T-helper 1 cell treated with Interleukin-12 subunit alpha and Interleukin-12 subunit beta and Interleukin-4 antibody, amounts not matched to agents 30 μg/mL and 1 μg/mL, for 36 hours (primary cell): ENCODE measurements around the gene BEST1.
A peak's percentile ranks its signal among the peaks of the same experiment; 100 is the strongest.

Experiments
- H3K27ac Mint-ChIP-seq: one replicate; pipeline ENCODE4 v1.8.0; 2021; ENCODE audit warnings: mild to moderate bottlenecking, mixed read lengths
- H3K27me3 Mint-ChIP-seq: one replicate; pipeline ENCODE4 v1.8.0; 2021; ENCODE audit warnings: low read depth, mixed read lengths
- H3K36me3 Mint-ChIP-seq: one replicate; pipeline ENCODE4 v1.8.0; 2021; ENCODE audit warnings: low read depth, mixed read lengths
- H3K4me1 Mint-ChIP-seq: one replicate; pipeline ENCODE4 v1.8.0; 2021; ENCODE audit warnings: low read depth, mixed read lengths
- H3K4me3 Mint-ChIP-seq: one replicate; pipeline ENCODE4 v1.8.0; 2021; ENCODE audit warnings: mild to moderate bottlenecking, moderate library complexity, mixed read lengths
- H3K9me3 Mint-ChIP-seq: one replicate; pipeline ENCODE4 v1.8.0; 2021; ENCODE audit warnings: mixed read lengths

The BEST1 gene

DNA sequence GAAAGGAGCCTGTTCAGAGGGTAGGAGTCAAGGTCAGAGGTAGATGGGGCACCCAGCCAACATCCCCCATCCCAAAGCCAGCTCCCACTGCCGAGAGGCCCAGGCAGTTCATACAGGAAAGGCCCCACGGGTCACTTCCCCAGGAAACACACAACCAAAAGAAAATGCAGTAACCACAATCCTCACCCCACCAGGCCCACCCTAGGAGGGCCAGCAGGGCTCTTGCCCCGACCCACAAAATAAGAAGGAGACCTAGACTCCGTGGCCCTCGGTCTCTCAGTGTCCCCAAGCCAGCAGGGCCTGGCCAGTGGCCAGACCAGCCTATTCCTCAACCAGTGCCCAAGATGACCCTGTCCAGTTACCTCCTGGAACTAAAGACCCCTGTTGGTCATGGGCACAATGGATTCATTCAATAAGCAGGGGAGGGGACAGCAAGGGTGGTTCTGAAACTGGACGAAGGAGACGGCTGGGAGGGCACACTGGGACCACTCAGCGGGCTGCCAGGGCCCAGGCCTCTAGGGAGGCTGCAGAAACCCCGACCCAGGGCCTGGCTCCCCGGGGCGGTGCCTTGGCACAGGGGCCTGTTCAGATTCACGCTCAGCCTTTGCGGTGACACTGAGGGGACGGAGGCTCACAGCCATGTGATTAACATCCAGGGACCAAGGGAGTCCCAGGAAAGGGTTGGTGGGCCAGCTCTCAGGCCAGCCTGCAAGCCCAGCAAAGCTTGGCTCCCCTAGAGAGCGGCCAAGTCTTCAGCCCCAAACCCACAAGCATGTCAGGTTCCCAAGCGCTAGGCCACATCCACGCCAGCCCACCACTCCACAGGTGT is 38.2 kb upstream of the BEST1 start:
- Mint-ChIP-seq H3K27ac (no peak overlapping the region), H3K9me3 (no peaks in the 10 kb centered on the region), H3K27me3 (peaks cover 27% of the 10 kb centered on the region), H3K4me1 (peaks cover 2% of the 10 kb centered on the region), H3K4me3 (no peak overlapping the region), H3K36me3 (no peaks in the 10 kb centered on the region)

- peaks cover 2% of the 10 kb centered on the region for H3K4me1 Mint-ChIP-seq
- H3K27ac Mint-ChIP-seq = no peak overlapping the region
- no peaks in the 10 kb centered on the region for H3K9me3 Mint-ChIP-seq
- no peak overlapping the region for H3K4me3 Mint-ChIP-seq
- peaks cover 28% of the 10 kb centered on the region for H3K27me3 Mint-ChIP-seq
- no peaks in the 10 kb centered on the region for H3K36me3 Mint-ChIP-seq
These were observed 37.6 kb upstream of the BEST1 start for GRCh38 chr11:61912530-61912898.

DNA sequence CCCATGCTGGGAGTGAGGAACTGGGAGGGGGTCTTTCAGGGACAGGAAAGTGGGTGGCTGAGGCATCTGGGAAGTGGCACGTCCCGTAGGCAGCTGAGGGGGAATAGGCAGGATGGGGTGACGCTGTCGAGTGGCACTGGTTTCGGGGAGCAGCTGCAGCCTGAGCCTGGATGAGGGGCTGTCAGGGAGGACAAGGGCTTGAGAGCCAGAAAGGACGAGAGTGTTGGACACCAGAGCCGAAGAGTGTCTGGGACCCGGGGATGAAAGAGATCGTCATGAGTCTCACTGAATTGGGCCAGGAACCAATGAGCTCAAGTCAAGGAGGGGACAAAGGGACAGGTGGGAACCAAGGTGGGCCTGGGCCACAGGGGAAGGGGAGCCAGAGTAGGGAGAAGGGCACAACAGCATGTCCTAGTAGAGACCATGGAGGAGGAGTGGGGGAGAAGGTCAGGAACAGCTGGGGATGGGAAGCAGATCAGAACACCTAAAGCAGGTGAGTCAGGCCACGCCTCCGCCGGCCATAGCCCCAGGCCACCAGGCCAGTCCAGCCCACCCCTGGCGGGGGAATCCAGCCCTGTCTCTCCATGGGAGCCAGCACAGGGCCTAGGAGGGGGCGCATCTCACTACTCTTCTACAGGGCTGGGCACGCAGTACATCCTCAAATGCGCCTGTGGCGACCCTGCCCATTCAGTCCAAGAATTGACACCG is 37.0 kb upstream of the BEST1 start:
- no peak overlapping the region for H3K27ac Mint-ChIP-seq
- no peak overlapping the region for H3K4me3 Mint-ChIP-seq
- H3K27me3 Mint-ChIP-seq = peaks cover 34% of the 10 kb centered on the region
- H3K9me3 Mint-ChIP-seq = no peaks in the 10 kb centered on the region
- H3K36me3 Mint-ChIP-seq = peaks cover 3% of the 10 kb centered on the region
- H3K4me1 Mint-ChIP-seq = peaks cover 8% of the 10 kb centered on the region

- Mint-ChIP-seq H3K4me3 (no peak overlapping the region), H3K27ac (no peak overlapping the region), H3K9me3 (no peaks in the 10 kb centered on the region), H3K27me3 (peaks cover 41% of the 10 kb centered on the region), H3K36me3 (peaks cover 5% of the 10 kb centered on the region), H3K4me1 (peaks cover 11% of the 10 kb centered on the region)
These were observed 36.3 kb upstream of the BEST1 start for GRCh38 chr11:61913699-61914395.

- H3K27ac Mint-ChIP-seq = no peak overlapping the region
- peaks cover 49% of the 10 kb centered on the region for H3K27me3 Mint-ChIP-seq
- H3K4me1 Mint-ChIP-seq = peaks cover 11% of the 10 kb centered on the region
- no peaks in the 10 kb centered on the region for H3K9me3 Mint-ChIP-seq
- H3K36me3 Mint-ChIP-seq = peaks cover 5% of the 10 kb centered on the region
- H3K4me3 Mint-ChIP-seq = no peak overlapping the region
These were observed 35.5 kb upstream of the BEST1 start for GRCh38 chr11:61914471-61915171.

- Mint-ChIP-seq H3K36me3 (peaks cover 5% of the 10 kb centered on the region), H3K9me3 (no peaks in the 10 kb centered on the region), H3K4me3 (peak overlapping the region; percentile 57), H3K4me1 (peaks cover 11% of the 10 kb centered on the region), H3K27me3 (peaks cover 57% of the 10 kb centered on the region), H3K27ac (no peak overlapping the region)
These were observed 33.3 kb upstream of the BEST1 start for GRCh38 chr11:61916737-61917333.

DNA sequence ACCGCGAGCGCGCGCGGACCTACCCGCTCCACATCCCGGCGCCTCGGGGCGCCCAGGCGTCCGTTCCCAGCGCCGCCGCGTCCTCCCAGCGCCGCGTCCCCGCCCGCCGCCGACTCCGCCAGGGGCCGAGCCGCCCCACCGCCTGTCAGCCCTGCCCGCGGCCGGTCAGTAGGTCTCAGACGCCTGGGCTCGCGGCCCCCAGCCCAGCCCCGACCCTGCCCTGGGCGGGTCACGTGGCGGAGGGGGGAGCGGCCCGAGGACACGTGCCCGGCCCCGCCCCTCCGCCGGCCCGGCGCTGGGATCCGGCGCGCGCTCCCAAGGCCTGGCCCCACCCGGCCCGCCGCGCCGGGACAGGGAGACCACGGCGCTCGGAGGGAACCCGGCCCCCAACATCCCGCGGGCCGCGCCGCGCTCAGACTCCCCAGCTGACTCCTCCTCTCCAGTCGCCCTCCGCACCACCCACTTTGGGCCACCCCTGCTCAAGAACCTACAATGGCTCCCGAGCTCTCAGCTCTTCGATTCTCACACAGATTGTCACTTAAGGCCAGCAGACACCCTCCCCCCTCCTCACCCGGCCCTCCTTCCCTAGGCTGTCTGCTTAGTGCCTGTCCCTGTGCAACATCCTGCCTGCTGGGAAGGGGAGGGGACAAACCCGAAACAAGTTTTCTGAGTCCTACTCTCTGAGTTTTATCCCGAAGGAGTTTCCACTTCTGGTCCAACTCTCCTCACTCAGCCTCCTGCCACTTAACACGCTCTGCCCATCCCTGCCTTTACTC is 32.6 kb upstream of the BEST1 start, which contains the start of gene RAB3IL1:
Gene RAB3IL1 (minus strand): TSS at position 233 of the 776 bp plus-strand sequence. CDS start 199 bp downstream, at position 34.
- Mint-ChIP-seq H3K36me3 (peaks cover 5% of the 10 kb centered on the region), H3K4me1 (peaks cover 9% of the 10 kb centered on the region), H3K27me3 (peaks cover 57% of the 10 kb centered on the region), H3K4me3 (peak within 1 kb of the TSS; percentile 85), H3K27ac (no peak within 1 kb of the TSS), H3K9me3 (no peaks in the 10 kb centered on the region)

DNA sequence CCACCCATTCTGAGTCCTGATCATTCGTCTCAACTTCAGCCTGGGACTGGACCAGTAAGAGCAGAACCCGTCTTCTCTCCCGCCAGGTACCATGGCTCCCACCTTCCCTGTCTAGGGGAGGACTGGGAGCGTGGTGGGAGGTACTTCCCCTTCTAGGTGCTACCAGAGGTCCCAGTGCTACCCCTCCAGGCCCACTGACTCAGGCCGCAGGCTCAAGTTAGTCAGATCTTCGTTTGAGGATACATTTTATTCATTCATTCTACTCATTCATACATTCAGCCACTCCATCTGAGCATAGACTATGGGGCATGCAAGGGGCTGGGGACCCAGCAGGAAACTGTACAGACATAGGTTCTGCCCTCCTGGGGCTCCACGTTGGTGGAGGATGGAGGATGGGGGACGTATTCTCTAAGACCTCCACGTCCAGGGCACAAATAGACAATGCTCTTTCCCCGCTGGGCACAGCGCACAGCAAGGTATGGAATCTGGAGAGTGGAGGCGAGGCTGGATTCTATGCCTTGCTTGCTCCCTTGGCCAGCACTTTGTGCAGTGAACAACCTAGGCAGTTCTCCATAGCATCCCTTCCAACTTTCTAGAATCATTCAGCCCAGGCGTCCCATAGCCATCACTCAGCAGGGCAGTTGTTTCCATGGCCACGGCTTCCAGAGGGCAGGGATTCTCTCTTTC is 31.8 kb upstream of the BEST1 start:
- no peak overlapping the region for H3K27ac Mint-ChIP-seq
- H3K9me3 Mint-ChIP-seq = no peaks in the 10 kb centered on the region
- H3K36me3 Mint-ChIP-seq = peaks cover 5% of the 10 kb centered on the region
- peak overlapping the region; percentile 85 for H3K4me3 Mint-ChIP-seq
- peaks cover 9% of the 10 kb centered on the region for H3K4me1 Mint-ChIP-seq
- H3K27me3 Mint-ChIP-seq = peaks cover 57% of the 10 kb centered on the region

- peaks cover 5% of the 10 kb centered on the region for H3K36me3 Mint-ChIP-seq
- H3K4me3 Mint-ChIP-seq = no peak overlapping the region
- no peaks in the 10 kb centered on the region for H3K9me3 Mint-ChIP-seq
- H3K4me1 Mint-ChIP-seq = peaks cover 9% of the 10 kb centered on the region
- peaks cover 51% of the 10 kb centered on the region for H3K27me3 Mint-ChIP-seq
- no peak overlapping the region for H3K27ac Mint-ChIP-seq
These were observed 31.0 kb upstream of the BEST1 start for GRCh38 chr11:61918938-61919704.

GRCh38 chr11:61919705-61920631 is 30.2 kb upstream of the BEST1 start:
- Mint-ChIP-seq H3K27me3 (peaks cover 45% of the 10 kb centered on the region), H3K4me1 (peaks cover 9% of the 10 kb centered on the region), H3K36me3 (peaks cover 5% of the 10 kb centered on the region), H3K27ac (no peak overlapping the region), H3K9me3 (no peaks in the 10 kb centered on the region), H3K4me3 (no peak overlapping the region)

GRCh38 chr11:61921446-61921845 is 28.7 kb upstream of the BEST1 start:
- no peak overlapping the region for H3K4me3 Mint-ChIP-seq
- peaks cover 41% of the 10 kb centered on the region for H3K27me3 Mint-ChIP-seq
- peaks cover 5% of the 10 kb centered on the region for H3K36me3 Mint-ChIP-seq
- no peaks in the 10 kb centered on the region for H3K9me3 Mint-ChIP-seq
- peaks cover 9% of the 10 kb centered on the region for H3K4me1 Mint-ChIP-seq
- no peak overlapping the region for H3K27ac Mint-ChIP-seq

- Mint-ChIP-seq H3K4me3 (no peak overlapping the region), H3K9me3 (no peaks in the 10 kb centered on the region), H3K27ac (no peak overlapping the region), H3K4me1 (peaks cover 9% of the 10 kb centered on the region), H3K36me3 (peaks cover 5% of the 10 kb centered on the region), H3K27me3 (peaks cover 41% of the 10 kb centered on the region)
These were observed 27.6 kb upstream of the BEST1 start for GRCh38 chr11:61922539-61922938.
